Loucy (cell line): ENCODE measurements around the gene SPDEF.

Experiments
- CTCF ChIP-seq: fragments of 200-600 bp; sonication (generic); conservative IDR thresholded peaks from 2 replicates; pipeline ENCODE4 v1.5.1; 2014; ENCODE audit warnings: mild to moderate bottlenecking, antibody characterized with exemption, low read length
- EZH2phosphoT487 ChIP-seq: fragments of 200-600 bp; IDR thresholded peaks from 2 replicates; pipeline ENCODE4 v1.6.1; 2018; ENCODE audit warnings: antibody characterized with exemption, mild to moderate bottlenecking, moderate library complexity, borderline replicate concordance

- no peak for TF ChIP-seq CTCF
- no peak for TF ChIP-seq EZH2phosphoT487
Observed at GRCh38 chr6:34589691-34590090, 33.6 kb upstream of the SPDEF start.
